Measurements from ENCODE around the gene MSLN. TPM values are rescaled to one million over a fixed set of nuclear protein-coding genes. Genes with fewer than 3 reads are reported as not detected.

Gene MSLN
- polyA plus RNA-seq, 1 of the 3 experiments (the other 2 are of a cell fraction), result 0.02 TPM

DNA sequence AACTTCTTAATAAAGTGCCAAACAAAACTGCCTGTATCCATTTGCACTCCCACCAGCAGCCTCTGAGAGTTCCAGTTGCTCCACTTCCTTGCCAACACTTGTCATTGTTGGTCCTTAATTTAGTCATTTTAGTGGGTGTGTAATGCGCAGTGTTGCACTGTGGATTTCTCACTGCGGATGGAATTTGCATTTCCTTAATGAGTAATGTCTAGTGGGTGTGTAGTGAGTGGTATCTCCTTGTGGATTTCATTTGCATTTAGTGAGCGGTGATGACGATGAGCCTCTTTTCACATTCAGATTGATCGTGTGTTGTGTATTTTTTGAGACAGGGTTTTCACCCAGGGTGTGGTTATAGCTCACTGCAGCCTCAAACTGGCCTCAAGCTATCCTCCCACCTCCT, 4.1 kb upstream of the MSLN start (continued):
- TF ChIP-seq, protein P1, sequence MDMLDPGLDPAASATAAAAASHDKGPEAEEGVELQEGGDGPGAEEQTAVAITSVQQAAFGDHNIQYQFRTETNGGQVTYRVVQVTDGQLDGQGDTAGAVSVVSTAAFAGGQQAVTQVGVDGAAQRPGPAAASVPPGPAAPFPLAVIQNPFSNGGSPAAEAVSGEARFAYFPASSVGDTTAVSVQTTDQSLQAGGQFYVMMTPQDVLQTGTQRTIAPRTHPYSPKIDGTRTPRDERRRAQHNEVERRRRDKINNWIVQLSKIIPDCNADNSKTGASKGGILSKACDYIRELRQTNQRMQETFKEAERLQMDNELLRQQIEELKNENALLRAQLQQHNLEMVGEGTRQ (IDR thresholded peaks at IDR 0.05; ENCODE audit: borderline replicate concordance, low read depth, low read length), result no peak
- TF ChIP-seq EZH2phosphoT487 (IDR thresholded peaks at IDR 0.05; ENCODE audit: borderline replicate concordance, low read depth), result no peak
- TF ChIP-seq, protein P2, sequence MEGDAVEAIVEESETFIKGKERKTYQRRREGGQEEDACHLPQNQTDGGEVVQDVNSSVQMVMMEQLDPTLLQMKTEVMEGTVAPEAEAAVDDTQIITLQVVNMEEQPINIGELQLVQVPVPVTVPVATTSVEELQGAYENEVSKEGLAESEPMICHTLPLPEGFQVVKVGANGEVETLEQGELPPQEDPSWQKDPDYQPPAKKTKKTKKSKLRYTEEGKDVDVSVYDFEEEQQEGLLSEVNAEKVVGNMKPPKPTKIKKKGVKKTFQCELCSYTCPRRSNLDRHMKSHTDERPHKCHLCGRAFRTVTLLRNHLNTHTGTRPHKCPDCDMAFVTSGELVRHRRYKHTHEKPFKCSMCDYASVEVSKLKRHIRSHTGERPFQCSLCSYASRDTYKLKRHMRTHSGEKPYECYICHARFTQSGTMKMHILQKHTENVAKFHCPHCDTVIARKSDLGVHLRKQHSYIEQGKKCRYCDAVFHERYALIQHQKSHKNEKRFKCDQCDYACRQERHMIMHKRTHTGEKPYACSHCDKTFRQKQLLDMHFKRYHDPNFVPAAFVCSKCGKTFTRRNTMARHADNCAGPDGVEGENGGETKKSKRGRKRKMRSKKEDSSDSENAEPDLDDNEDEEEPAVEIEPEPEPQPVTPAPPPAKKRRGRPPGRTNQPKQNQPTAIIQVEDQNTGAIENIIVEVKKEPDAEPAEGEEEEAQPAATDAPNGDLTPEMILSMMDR (IDR thresholded peaks at IDR 0.05), result no peak
- no peak for TF ChIP-seq MEF2A (IDR thresholded peaks at IDR 0.05; ENCODE audit: borderline replicate concordance, low read depth)
- TF ChIP-seq SIN3A (IDR thresholded peaks at IDR 0.05; ENCODE audit: borderline replicate concordance, low read depth, low read length), result no peak

DNA sequence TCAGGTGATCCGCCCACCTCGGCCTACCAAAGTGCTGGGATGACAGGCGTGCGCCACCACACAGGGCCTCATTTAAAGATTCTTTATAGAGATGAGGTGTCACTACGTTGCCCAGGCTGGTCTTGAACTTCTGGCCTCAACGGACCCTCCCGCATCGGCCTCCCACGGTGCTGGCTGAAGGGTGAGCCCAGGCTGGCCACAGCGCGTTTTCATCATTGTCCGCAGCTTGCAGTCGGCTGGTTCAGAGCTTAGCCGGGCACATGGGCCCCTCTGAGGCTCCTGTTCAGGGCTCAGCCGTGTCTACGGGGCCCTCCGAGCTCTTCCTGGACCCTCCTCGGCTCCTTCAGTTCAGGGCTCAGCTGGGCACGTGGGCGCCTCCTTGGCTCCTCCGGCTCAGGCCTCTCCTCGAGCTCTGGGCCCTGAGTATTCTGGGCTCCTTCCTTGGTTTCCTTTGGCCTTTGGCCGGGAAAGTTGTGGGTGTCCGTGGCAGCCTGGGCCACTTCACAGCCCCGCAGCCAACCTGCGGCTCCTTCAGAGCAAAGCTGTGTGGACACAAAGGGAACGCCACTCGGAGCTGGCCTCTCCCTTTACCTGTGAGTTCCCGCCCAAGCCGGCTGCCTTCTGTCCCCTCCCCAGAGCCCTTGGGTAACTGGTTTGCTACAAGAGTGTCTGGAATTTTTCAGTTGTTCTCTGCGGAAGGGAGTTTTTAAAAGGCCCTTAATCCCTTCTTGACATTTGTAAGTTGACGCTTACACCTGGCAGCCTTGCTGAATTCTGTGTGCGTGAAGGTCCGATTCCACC, 1.2 kb upstream of the MSLN start:
- TF ChIP-seq CHD2 (IDR thresholded peaks at IDR 0.05; ENCODE audit: low read length, partially characterized antibody) (no peak), RFX5 (IDR thresholded peaks at IDR 0.05; ENCODE audit: low read length) (no peak), TAF1 (IDR thresholded peaks at IDR 0.05; ENCODE audit: borderline replicate concordance, low read depth, low read length) (no peak)
- TF ChIP-seq, protein P3, sequence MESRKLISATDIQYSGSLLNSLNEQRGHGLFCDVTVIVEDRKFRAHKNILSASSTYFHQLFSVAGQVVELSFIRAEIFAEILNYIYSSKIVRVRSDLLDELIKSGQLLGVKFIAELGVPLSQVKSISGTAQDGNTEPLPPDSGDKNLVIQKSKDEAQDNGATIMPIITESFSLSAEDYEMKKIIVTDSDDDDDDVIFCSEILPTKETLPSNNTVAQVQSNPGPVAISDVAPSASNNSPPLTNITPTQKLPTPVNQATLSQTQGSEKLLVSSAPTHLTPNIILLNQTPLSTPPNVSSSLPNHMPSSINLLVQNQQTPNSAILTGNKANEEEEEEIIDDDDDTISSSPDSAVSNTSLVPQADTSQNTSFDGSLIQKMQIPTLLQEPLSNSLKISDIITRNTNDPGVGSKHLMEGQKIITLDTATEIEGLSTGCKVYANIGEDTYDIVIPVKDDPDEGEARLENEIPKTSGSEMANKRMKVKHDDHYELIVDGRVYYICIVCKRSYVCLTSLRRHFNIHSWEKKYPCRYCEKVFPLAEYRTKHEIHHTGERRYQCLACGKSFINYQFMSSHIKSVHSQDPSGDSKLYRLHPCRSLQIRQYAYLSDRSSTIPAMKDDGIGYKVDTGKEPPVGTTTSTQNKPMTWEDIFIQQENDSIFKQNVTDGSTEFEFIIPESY (IDR thresholded peaks at IDR 0.05; ENCODE audit: borderline replicate concordance, low read depth), result no peak
- DNase-seq, result no peak
- no peaks in the 10 kb centered on the region for H3K79me2 ChIP-seq (ENCODE audit: insufficient read depth)
- H3K9ac ChIP-seq, result no peak overlapping the region
- no peaks in the 10 kb centered on the region for H3K9me2 ChIP-seq
- H3K9me3 ChIP-seq, result peaks cover 3% of the 10 kb centered on the region; the same call in 1 of the 2 replicates
- H3K4me2 ChIP-seq, result no peak overlapping the region
- H3K27ac ChIP-seq (ENCODE audit: low read depth in 2 of 2, low read length in 1 of 2), result no peak overlapping the region
- H3K4me1 ChIP-seq (ENCODE audit: control insufficient read depth in 1 of 2, insufficient read depth in 2 of 2, low read depth in 1 of 2, low read length in 1 of 2), result no peaks in the 10 kb centered on the region
- no peaks in the 10 kb centered on the region for H4K20me1 ChIP-seq (ENCODE audit: insufficient read depth)
- CTCF ChIA-PET, result interaction anchor here (0.9 to 1.7 kb wide), 6 partner anchors 8 to 296 kb away, joined by 3 to 5 read pairs (median 3); no protein-coding TSS in a partner anchor
- 93% methylated on average over 23 of the region's 34 CpGs for WGBS (ENCODE audit: low lambda C conversion rate)
- H3K36me3 ChIP-seq (replicated peaks in 1 of 2; ENCODE audit: control insufficient read depth in 1 of 2, insufficient read depth in 2 of 2, low read length in 1 of 2), result no peaks in the 10 kb centered on the region
- H3K4me3 ChIP-seq (ENCODE audit: low read depth in 2 of 2, low read length in 1 of 2), result no peak overlapping the region
- no peak overlapping the region for H2AFZ ChIP-seq (ENCODE audit: low read depth)
- no peaks in the 10 kb centered on the region for H3K27me3 ChIP-seq (ENCODE audit: insufficient read depth)
- POLR2A ChIA-PET, result no interaction called here
- no peaks in the 10 kb centered on the region for H3F3A ChIP-seq (replicated peaks; ENCODE audit: insufficient read depth)
